Ovary (tissue), 3 donors: ENCODE results near the gene KCNMB2.

ENCODE experiments used
- CTCF ChIP-seq, 3 donors: fragments of 450-650 bp in 2 of 3; fragments of 200-600 bp in 1 of 3; IDR thresholded peaks; one replicate each; pipeline versions ENCODE4 v1.5.1 to v1.8.0; 2016 to 2022; ENCODE audit warnings: antibody characterized with exemption in 3 of 3, mild to moderate bottlenecking in 1 of 3
- POLR2A ChIP-seq: fragments of 450-650 bp; IDR thresholded peaks from one replicate; pipeline ENCODE4 v1.6.1; 2017; ENCODE audit warnings: antibody characterized with exemption, mild to moderate bottlenecking, moderate library complexity
- donor health status: DM: no; HTN: no; CAD: no.

GRCh38 chr3:178567611-178568010 lies 31.4 kb downstream of the KCNMB2 start:
- no peak for TF ChIP-seq CTCF (IDR thresholded peaks at IDR 0.05)
- no peak for TF ChIP-seq POLR2A
